GM21360 (cell line): Measurements from ENCODE around the gene IMPA2.
A peak's percentile ranks its signal among the peaks of the same experiment; 100 is the strongest.

ENCODE experiments used
- ATAC-seq: cut with Tn5 transposase; IDR thresholded peaks from one replicate; pipeline ENCODE4 v1.9.1; 2021; ENCODE audit warnings: mild to moderate bottlenecking, moderate library complexity; ENCODE audit not compliant: unreplicated experiment

IMPA2 gene

GRCh38 chr18:11987527-11987926 is 6.2 kb downstream of the IMPA2 start:
- no peak for ATAC-seq

- ATAC-seq, result no peak
Observed at GRCh38 chr18:11989174-11989573, 7.9 kb downstream of the IMPA2 start.

GRCh38 chr18:11989966-11990380 is 8.7 kb downstream of the IMPA2 start:
- no peak for ATAC-seq

- no peak for ATAC-seq
Observed at GRCh38 chr18:11990539-11990938, 9.2 kb downstream of the IMPA2 start.

- ATAC-seq, result no peak
Observed at GRCh38 chr18:11991021-11991795, 9.9 kb downstream of the IMPA2 start.

- no peak for ATAC-seq
Observed at GRCh38 chr18:11992096-11992790, 10.9 kb downstream of the IMPA2 start.

- ATAC-seq, result no peak
Observed at GRCh38 chr18:11993264-11993916, 12.1 kb downstream of the IMPA2 start.

GRCh38 chr18:11994336-11994702 is 13.0 kb downstream of the IMPA2 start:
- ATAC-seq, result no peak

GRCh38 chr18:11994703-11995444 is 13.6 kb downstream of the IMPA2 start:
- no peak for ATAC-seq

- ATAC-seq, result peak; percentile 67
Observed at GRCh38 chr18:11995445-11996189, 14.3 kb downstream of the IMPA2 start.

GRCh38 chr18:11996190-11996754 is 15.0 kb downstream of the IMPA2 start:
- ATAC-seq, result no peak

- no peak for ATAC-seq
Observed at GRCh38 chr18:11996907-11997306, 15.6 kb downstream of the IMPA2 start.

GRCh38 chr18:11997466-11997865 is 16.2 kb downstream of the IMPA2 start:
- no peak for ATAC-seq

GRCh38 chr18:11998193-11998592 is 16.9 kb downstream of the IMPA2 start:
- no peak for ATAC-seq

GRCh38 chr18:11999429-11999828 is 18.1 kb downstream of the IMPA2 start:
- no peak for ATAC-seq

- no peak for ATAC-seq
Observed at GRCh38 chr18:12000072-12000659, 18.9 kb downstream of the IMPA2 start.

GRCh38 chr18:12001421-12001820 is 20.1 kb downstream of the IMPA2 start:
- no peak for ATAC-seq

- ATAC-seq, result no peak
Observed at GRCh38 chr18:12003894-12004293, 22.6 kb downstream of the IMPA2 start.

- no peak for ATAC-seq
Observed at GRCh38 chr18:12005538-12006487, 24.5 kb downstream of the IMPA2 start.
